Esophagus squamous epithelium (tissue), 5 donors: Measurements from ENCODE around the gene CLSTN2. TPM values are rescaled to one million over a fixed set of nuclear protein-coding genes. Genes with fewer than 3 reads are reported as not detected.

Experiments used
- DNase-seq: peaks from one replicate; lab custom pipeline; 2025; lab: John Stamatoyannopoulos, UW
- H3K27ac ChIP-seq, 4 donors: fragments of 200-600 bp; sonication (generic); one replicate each; pipeline ENCODE4 v1.5.1; 2016 to 2019; ENCODE audit warnings: mild to moderate bottlenecking in 1 of 4
- H3K27me3 ChIP-seq, 4 donors: fragments of 200-600 bp; sonication (generic); 1 replicate in 3 of 4; 2 replicates in 1 of 4; pipeline versions ENCODE4 v1.5.1 to v1.6.0; 2017 to 2021; ENCODE audit warnings: antibody characterized with exemption in 1 of 4
- H3K36me3 ChIP-seq, 3 donors: fragments of 200-600 bp; sonication (generic); one replicate each; pipeline ENCODE4 v1.5.1; 2016 to 2019
- H3K4me1 ChIP-seq, 3 donors: fragments of 200-600 bp; sonication (generic); one replicate each; pipeline ENCODE4 v1.5.1; 2017 to 2019
- H3K4me3 ChIP-seq, 4 donors: fragments of 200-600 bp; sonication (generic); 1 replicate in 3 of 4; 2 replicates in 1 of 4; pipeline ENCODE4 v1.5.1; 2016 to 2019; ENCODE audit warnings: mild to moderate bottlenecking in 2 of 4, moderate library complexity in 1 of 4
- H3K9me3 ChIP-seq, 3 donors: fragments of 200-600 bp; sonication (generic); one replicate each; pipeline ENCODE4 v1.5.1; 2016 to 2019
- CTCF ChIP-seq, 6 experiments: fragments of 450-650 bp in 4 of 6; fragments of 200-600 bp in 2 of 6; sonication (generic) in 2 of 6; IDR thresholded peaks; one replicate each; pipeline ENCODE4 v1.5.1; 2016 to 2019; ENCODE audit warnings: antibody characterized with exemption in 6 of 6, mild to moderate bottlenecking in 4 of 6, moderate library complexity in 4 of 6
- POLR2A ChIP-seq, 4 donors: fragments of 450-650 bp; IDR thresholded peaks; one replicate each; pipeline ENCODE4 v1.6.1; 2017; ENCODE audit warnings: antibody characterized with exemption in 4 of 4, mild to moderate bottlenecking in 4 of 4, moderate library complexity in 3 of 4
- WGBS, 2 donors: methylation state at CpG; one replicate each; pipeline ENCODE4 v1.1.5; 2018; 5-methylcytosine and 5-hydroxymethylcytosine counted together
- intact Hi-C: fragments of 100-400 bp; cut with DNase I; formaldehyde crosslinking; loops from one replicate; pipeline ENCODE4 v1.15.0; 2022
- total RNA-seq, 4 donors: library from RNA; depleted of rRNA; stranded (reverse); fragments of >200 nt; gene quantifications; one replicate each; pipeline ENCODE4 v1.1.0, GENCODE V29; 2016
- donor health status: DM: yes; HTN: yes; CAD: no.

Gene CLSTN2
- total RNA-seq, 4 donors from 2014 or later = 0.53 to 5.0 (median 3.1) TPM

- H3K4me1 ChIP-seq = no peaks in the 10 kb centered on the region
- no peaks in the 10 kb centered on the region for H3K36me3 ChIP-seq
- intact Hi-C loops = no loop called here
- H3K4me3 ChIP-seq = no peak overlapping the region
- no peaks in the 10 kb centered on the region for H3K27me3 ChIP-seq
- no peak overlapping the region for H3K27ac ChIP-seq
- TF ChIP-seq POLR2A (IDR thresholded peaks at IDR 0.05) = no peak
- no peak for TF ChIP-seq CTCF (IDR thresholded peaks at IDR 0.05)
- DNase-seq = no peak
- WGBS, 2 donors = 80 to 93% methylated on average over 5 of the region's 5 CpGs
- H3K9me3 ChIP-seq = no peaks in the 10 kb centered on the region
Measured at GRCh38 chr3:140449413-140450256, 514.6 kb downstream of the CLSTN2 start.

- no peaks in the 10 kb centered on the region for H3K9me3 ChIP-seq
- H3K36me3 ChIP-seq = no peaks in the 10 kb centered on the region
- no peaks in the 10 kb centered on the region for H3K27me3 ChIP-seq
- WGBS, 2 donors = 92 to 95% methylated on average over 2 of the region's 2 CpGs
- H3K4me1 ChIP-seq = no peaks in the 10 kb centered on the region
- no peak for DNase-seq
- no peak overlapping the region for H3K4me3 ChIP-seq
- intact Hi-C loops = no loop called here
- TF ChIP-seq CTCF (IDR thresholded peaks at IDR 0.05) (no peak), POLR2A (IDR thresholded peaks at IDR 0.05) (no peak)
- H3K27ac ChIP-seq = no peak overlapping the region
Measured at GRCh38 chr3:140453750-140454149, 518.8 kb downstream of the CLSTN2 start.

GRCh38 chr3:140455521-140456214, 520.7 kb downstream of the CLSTN2 start:
- Histone ChIP-seq H3K4me1 (no peaks in the 10 kb centered on the region), H3K9me3 (no peaks in the 10 kb centered on the region), H3K36me3 (no peaks in the 10 kb centered on the region), H3K4me3 (no peak overlapping the region), H3K27me3 (no peaks in the 10 kb centered on the region), H3K27ac (no peak overlapping the region)
- no peak for DNase-seq
- intact Hi-C loops = no loop called here
- 65 to 72% methylated on average over 5 of the region's 5 CpGs for WGBS, 2 donors
- TF ChIP-seq CTCF (IDR thresholded peaks at IDR 0.05) = no peak

GRCh38 chr3:140456974-140457373, 522.0 kb downstream of the CLSTN2 start:
- Histone ChIP-seq H3K9me3 (no peaks in the 10 kb centered on the region), H3K27me3 (no peaks in the 10 kb centered on the region), H3K4me1 (no peaks in the 10 kb centered on the region), H3K4me3 (no peak overlapping the region), H3K27ac (no peak overlapping the region), H3K36me3 (no peaks in the 10 kb centered on the region)
- intact Hi-C loops = no loop called here
- 81 to 83% methylated on average over 3 of the region's 3 CpGs for WGBS, 2 donors
- DNase-seq = no peak
- TF ChIP-seq POLR2A (IDR thresholded peaks at IDR 0.05) (no peak), CTCF (IDR thresholded peaks at IDR 0.05) (no peak)

GRCh38 chr3:140459462-140459861, 524.5 kb downstream of the CLSTN2 start:
- Histone ChIP-seq H3K36me3 (no peaks in the 10 kb centered on the region), H3K4me1 (no peaks in the 10 kb centered on the region), H3K27ac (no peak overlapping the region), H3K27me3 (peaks cover 0 to 6% (median 0%) of the 10 kb centered on the region in 4 donors), H3K4me3 (no peak overlapping the region), H3K9me3 (no peaks in the 10 kb centered on the region)
- intact Hi-C loops = no loop called here
- no peak for DNase-seq
- WGBS, 2 donors = 79 to 100% methylated on average over 1 to 8 of the region's 8 CpGs
- no peak for TF ChIP-seq POLR2A (IDR thresholded peaks at IDR 0.05)
- TF ChIP-seq CTCF (IDR thresholded peaks at IDR 0.05) = no peak
